Gastrocnemius medialis (tissue), 4 donors: ENCODE measurements around the gene SIAH2.

Experiments used
- CTCF ChIP-seq, 5 experiments: fragments of 450-650 bp in 3 of 5; fragments of 200-600 bp in 2 of 5; sonication (generic) in 2 of 5; IDR thresholded peaks in 4 of 5; conservative IDR thresholded peaks in 1 of 5; 1 replicate in 4 of 5; 2 replicates in 1 of 5; pipeline ENCODE4 v1.5.1; 2016 to 2019; ENCODE audit warnings: antibody characterized with exemption in 5 of 5, mild to moderate bottlenecking in 3 of 5, moderate library complexity in 3 of 5
- POLR2A ChIP-seq, 2 donors: fragments of 450-650 bp; IDR thresholded peaks; one replicate each; pipeline ENCODE4 v1.6.1; 2017; ENCODE audit warnings: antibody characterized with exemption in 2 of 2, mild to moderate bottlenecking in 2 of 2, moderate library complexity in 2 of 2

- TF ChIP-seq POLR2A (IDR thresholded peaks at IDR 0.05) (no peak), CTCF (IDR thresholded peaks at IDR 0.05 in 4 of 5, conservative IDR thresholded peaks at IDR 0.05 in 1 of 5) (no peak)
Measured at GRCh38 chr3:150789451-150789850, 26.5 kb upstream of the SIAH2 start.
